Aorta (tissue), 5 donors: ENCODE results near the gene CDC14A. TPM values are rescaled to one million over a fixed set of nuclear protein-coding genes. Genes with fewer than 3 reads are reported as not detected.

ENCODE experiments used
- ATAC-seq: fragments of 200-7000 bp; cut with Tn5 transposase; one replicate; pipeline ENCODE4 v1.9.1; 2022; ENCODE audit warnings: moderate library complexity; ENCODE audit not compliant: low FRiP score
- DNase-seq, 2 donors: peaks; one replicate each; pipeline ENCODE4 v3.0.0-alpha.2; 2020
- H3K27ac ChIP-seq, 2 donors: one replicate each; pipeline ENCODE4 v1.5.1; 2013; ENCODE audit warnings: low read length in 2 of 2, mild to moderate bottlenecking in 2 of 2, moderate library complexity in 2 of 2, control low read depth in 1 of 2, inconsistent platforms in 1 of 2, low read depth in 1 of 2
- H3K27me3 ChIP-seq, 2 donors: one replicate each; pipeline ENCODE4 v1.6.1; 2013; ENCODE audit warnings: control low read depth in 1 of 2, low read length in 1 of 2, mild to moderate bottlenecking in 1 of 2, moderate library complexity in 1 of 2; ENCODE audit not compliant: insufficient read depth in 2 of 2, control insufficient read depth in 1 of 2
- H3K36me3 ChIP-seq, 2 donors: one replicate each; pipeline ENCODE4 v1.6.1; 2013; ENCODE audit warnings: control low read depth in 1 of 2, low read length in 1 of 2, mild to moderate bottlenecking in 1 of 2; ENCODE audit not compliant: insufficient read depth in 2 of 2, control insufficient read depth in 1 of 2
- H3K4me1 ChIP-seq, 2 donors: one replicate each; pipeline ENCODE4 v1.6.1; 2013; ENCODE audit warnings: low read length in 2 of 2, control low read depth in 1 of 2, mild to moderate bottlenecking in 1 of 2, moderate library complexity in 1 of 2; ENCODE audit not compliant: insufficient read depth in 2 of 2, control insufficient read depth in 1 of 2
- H3K4me3 ChIP-seq, 2 donors: one replicate each; pipeline ENCODE4 v1.5.1; 2013; ENCODE audit warnings: low read length in 2 of 2, control low read depth in 1 of 2, mild to moderate bottlenecking in 1 of 2
- H3K9me3 ChIP-seq: one replicate; pipeline ENCODE4 v1.6.1; 2013; ENCODE audit warnings: mild to moderate bottlenecking, low read length; ENCODE audit not compliant: control insufficient read depth
- WGBS, 2 donors: extraction: QIAGEN DNeasy Blood & Tissue Kit; methylation state at CpG; one replicate each; pipeline ENCODE4 v1.1.7; 2013; 5-methylcytosine and 5-hydroxymethylcytosine counted together
- intact Hi-C, 2 donors: fragments of 100-400 bp; cut with DNase I; formaldehyde crosslinking; loops; one replicate each; pipeline versions ENCODE4 v1.14.2 to v1.15.0; 2022
- polyA plus RNA-seq, 2 donors: library from polyadenylated mRNA; stranded (reverse); fragments of 200-250 nt; gene quantifications; one replicate each; pipeline ENCODE4 v1.2.3, GENCODE V29; 2013
- total RNA-seq, 2 donors: library from RNA; stranded (reverse); fragmentation: NEBNext Ultra II Directional; extraction: Animal tissue kit (Norgen Biotek cat#: 25700); gene quantifications; one replicate each; pipeline ENCODE4 v1.2.1, GENCODE V29; 2021
- donor health status: healthy with polysubstance abuse.
- donor health status: Bipolar disorder and iron deficiency.
- donor health status: DM: no; HTN: no; CAD: no.
- donor health status: DM: no; HTN: no; CAD: no.
- donor health status: DM: yes; HTN: yes; CAD: no.

The CDC14A gene
- total and polyA plus RNA-seq, 4 donors = 0.88 to 14.0 (median 5.0) TPM

- Histone ChIP-seq H3K9me3 (peaks cover 6% of the 10 kb centered on the region), H3K4me1 (no peaks in the 10 kb centered on the region), H3K27ac (no peak overlapping the region), H3K27me3 (no peaks in the 10 kb centered on the region), H3K4me3 (no peak overlapping the region), H3K36me3 (no peaks in the 10 kb centered on the region)
- ATAC-seq (no peak), DNase-seq (no peak)
- intact Hi-C loops = no loop called here
- 87 to 90% methylated on average over 1 of the region's 1 CpG for WGBS, 2 donors
Measured at GRCh38 chr1:100556181-100556580, 203.9 kb downstream of the CDC14A start.

GRCh38 chr1:100556925-100557605 lies 204.8 kb downstream of the CDC14A start:
- intact Hi-C loops = no loop called here
- no peaks in the 10 kb centered on the region for H3K36me3 ChIP-seq
- no peak for ATAC-seq
- 64 to 75% methylated on average over 3 of the region's 3 CpGs for WGBS, 2 donors
- DNase-seq = no peak
- H3K4me3 ChIP-seq = no peak overlapping the region
- no peaks in the 10 kb centered on the region for H3K27me3 ChIP-seq
- no peak overlapping the region for H3K27ac ChIP-seq
- H3K4me1 ChIP-seq = no peaks in the 10 kb centered on the region
- peaks cover 6% of the 10 kb centered on the region for H3K9me3 ChIP-seq

- DNase-seq (no peak), ATAC-seq (no peak)
- intact Hi-C loops = no loop called here
- H3K27me3 ChIP-seq = no peaks in the 10 kb centered on the region
- no peak overlapping the region for H3K4me3 ChIP-seq
- H3K27ac ChIP-seq = no peak overlapping the region
- no peaks in the 10 kb centered on the region for H3K36me3 ChIP-seq
- H3K9me3 ChIP-seq = peaks cover 6% of the 10 kb centered on the region
- H3K4me1 ChIP-seq = no peaks in the 10 kb centered on the region
Measured at GRCh38 chr1:100557606-100557953, 205.3 kb downstream of the CDC14A start.

DNA sequence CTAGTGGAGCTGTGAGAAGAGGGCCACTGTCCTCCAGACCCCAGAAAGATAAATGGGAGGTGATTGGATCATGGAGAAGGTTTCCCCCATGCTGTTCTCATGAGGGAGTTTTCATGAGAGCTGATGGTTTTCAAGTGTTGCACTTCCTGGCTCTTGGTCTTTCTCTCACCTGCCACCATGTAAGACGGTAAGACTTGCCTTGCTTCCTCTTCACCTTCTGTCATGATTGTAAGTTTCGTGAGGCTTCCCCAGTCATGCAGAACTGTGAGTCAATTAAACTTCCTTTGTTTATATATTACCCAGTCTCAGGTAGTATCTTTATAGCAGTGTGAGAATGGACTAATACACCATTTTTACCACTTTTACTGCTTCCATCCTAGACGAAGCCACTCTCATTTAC lies 213.2 kb downstream of the CDC14A start:
- Histone ChIP-seq H3K27me3 (no peaks in the 10 kb centered on the region), H3K27ac (no peak overlapping the region), H3K4me1 (no peaks in the 10 kb centered on the region), H3K4me3 (no peak overlapping the region), H3K36me3 (no peaks in the 10 kb centered on the region), H3K9me3 (no peaks in the 10 kb centered on the region)
- intact Hi-C loops = no loop called here
- 81 to 82% methylated on average over 3 of the region's 3 CpGs for WGBS, 2 donors
- DNase-seq (no peak), ATAC-seq (no peak)

GRCh38 chr1:100565937-100566699 lies 213.8 kb downstream of the CDC14A start:
- no peak for ATAC-seq
- no peak overlapping the region for H3K4me3 ChIP-seq
- intact Hi-C loops = no loop called here
- 79 to 80% methylated on average over 5 of the region's 5 CpGs for WGBS, 2 donors
- no peaks in the 10 kb centered on the region for H3K9me3 ChIP-seq
- H3K4me1 ChIP-seq = no peaks in the 10 kb centered on the region
- no peaks in the 10 kb centered on the region for H3K27me3 ChIP-seq
- no peaks in the 10 kb centered on the region for H3K36me3 ChIP-seq
- DNase-seq = no peak
- H3K27ac ChIP-seq = no peak overlapping the region

DNA sequence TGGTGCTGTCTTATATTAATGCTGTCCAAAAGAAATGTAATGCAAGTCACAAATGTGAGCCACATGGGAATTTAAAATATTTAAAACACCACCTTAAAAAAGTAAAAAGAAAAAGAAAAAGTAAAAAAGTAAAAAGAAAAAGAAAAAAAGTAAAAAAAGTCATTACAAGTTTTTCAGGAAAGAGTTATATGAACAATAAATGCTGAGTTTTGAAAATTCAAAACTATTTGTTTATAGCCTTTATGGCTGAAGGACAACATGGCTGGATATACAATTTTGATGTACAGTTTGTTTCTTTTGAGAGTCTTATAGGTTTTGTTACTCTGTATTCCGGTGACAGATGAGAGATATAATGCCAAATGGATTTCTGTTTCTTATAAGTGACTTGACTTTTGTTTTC lies 214.8 kb downstream of the CDC14A start:
- DNase-seq (no peak), ATAC-seq (no peak)
- Histone ChIP-seq H3K27me3 (no peaks in the 10 kb centered on the region), H3K27ac (no peak overlapping the region), H3K9me3 (no peaks in the 10 kb centered on the region), H3K4me1 (no peaks in the 10 kb centered on the region), H3K4me3 (no peak overlapping the region), H3K36me3 (no peaks in the 10 kb centered on the region)
- 0% methylated on average over 1 of the region's 1 CpG for WGBS, 2 donors
- intact Hi-C loops = no loop called here

Other genes starting within 250 kb of the CDC14A start
- gene SASS6, start 219.6 kb upstream of the CDC14A start, total RNA-seq = 1 to 10 TPM; 2.1 to 2.5 TPM
- 1 to 10 TPM in 1 of 2 donors, under 1 TPM in 1; 0.88 to 1.7 TPM for gene SASS6, start 219.6 kb upstream of the CDC14A start, polyA plus RNA-seq
- gene TRMT13, start 219.3 kb upstream of the CDC14A start, total RNA-seq = 10 to 100 TPM; 11.7 to 18.4 TPM
- gene TRMT13, start 219.3 kb upstream of the CDC14A start, polyA plus RNA-seq = 10 to 100 TPM in 1 of 2 donors, 1 to 10 TPM in 1; 4.9 to 11.9 TPM
- gene LRRC39, start 174.2 kb upstream of the CDC14A start, total RNA-seq = 1 to 10 TPM; 1.0 to 1.4 TPM
- gene LRRC39, start 174.2 kb upstream of the CDC14A start, polyA plus RNA-seq = 1 to 10 TPM in 1 of 2 donors, not detected in 1; 2.0 TPM
- 10 to 100 TPM; 10.8 to 13.0 TPM for gene DBT, start 102.7 kb upstream of the CDC14A start, total RNA-seq
- 1 to 10 TPM; 5.0 to 5.4 TPM for gene DBT, start 102.7 kb upstream of the CDC14A start, polyA plus RNA-seq
- 10 to 100 TPM; 22.3 to 26.6 TPM for gene RTCA, start 86.3 kb upstream of the CDC14A start, total RNA-seq
- gene RTCA, start 86.3 kb upstream of the CDC14A start, polyA plus RNA-seq = 10 to 100 TPM; 22.2 to 24.3 TPM
- gene GPR88, start 185.6 kb downstream of the CDC14A start, total RNA-seq = 1 to 10 TPM in 1 of 2 donors, under 1 TPM in 1; 0.49 to 1.0 TPM
- under 1 TPM in 1 of 2 donors, not detected in 1; 0.56 TPM for gene GPR88, start 185.6 kb downstream of the CDC14A start, polyA plus RNA-seq